ENCODE measurements around the gene HSPA8. TPM values are rescaled to one million over a fixed set of nuclear protein-coding genes. Genes with fewer than 3 reads are reported as not detected.
A peak's percentile ranks its signal among the peaks of the same experiment; 100 is the strongest.

Gene HSPA8
- 2,151 and 3,620 TPM in 2 replicates for total RNA-seq (2016; rRNA removed; fragmentation: Illumina TruSeq; extraction: Trizol)
- total RNA-seq (2016; cell fraction: cytosol; rRNA removed; fragmentation: Illumina TruSeq; extraction: Trizol; ENCODE audit: low read depth) = 366 and 430 TPM in 2 replicates
- total RNA-seq (2016; cell fraction: insoluble cytoplasmic fraction; rRNA removed; fragmentation: Illumina TruSeq; extraction: Trizol) = 2,108 and 3,479 TPM in 2 replicates
- 740 and 955 TPM in 2 replicates for total RNA-seq (2016; cell fraction: membrane; rRNA removed; fragmentation: Illumina TruSeq; extraction: Trizol)
- total RNA-seq (2016; cell fraction: nucleus; rRNA removed; fragmentation: Illumina TruSeq; extraction: Trizol) = 1,052 and 1,130 TPM in 2 replicates
- 861 and 936 TPM in 2 replicates for polyA plus RNA-seq (2011; rRNA removed)
- polyA plus RNA-seq (2011; cell fraction: cytosol; rRNA removed) = 673 and 943 TPM in 2 replicates
- polyA plus RNA-seq (2011; cell fraction: nucleus; rRNA removed) = 372 and 521 TPM in 2 replicates
- polyA plus RNA-seq (2012) = 489 and 1,055 TPM in 2 replicates
- 213 and 256 TPM in 2 replicates for polyA plus RNA-seq (2016; cell fraction: cytosol; fragmentation: Illumina TruSeq; extraction: Trizol; ENCODE audit: low read depth)
- 2,308 and 2,340 TPM in 2 replicates for polyA plus RNA-seq (2016; cell fraction: insoluble cytoplasmic fraction; fragmentation: Illumina TruSeq; extraction: Trizol; ENCODE audit: low read depth)
- polyA plus RNA-seq (2016; cell fraction: membrane; fragmentation: Illumina TruSeq; extraction: Trizol; ENCODE audit: low read depth) = 393 and 523 TPM in 2 replicates
- polyA plus RNA-seq (2016; cell fraction: nucleus; fragmentation: Illumina TruSeq; extraction: Trizol; ENCODE audit: insufficient read depth, low read depth) = 951 and 981 TPM in 2 replicates
- 1,530 and 5,645 TPM in 2 replicates for polyA minus RNA-seq (2011; rRNA and poly(A)+ RNA removed; ENCODE audit: low replicate concordance)
- 512 and 637 TPM in 2 replicates for polyA minus RNA-seq (2011; cell fraction: cytosol; rRNA and poly(A)+ RNA removed)
- polyA minus RNA-seq (2011; cell fraction: nucleus; rRNA and poly(A)+ RNA removed) = 410 and 759 TPM in 2 replicates
- percentile 99 among the genes with signal in this experiment for Bru-seq, nascent RNA
- BruChase-seq, experiment 1, labeled RNA remaining after a 6-hour chase = percentile 100 among the genes with signal in this experiment
- percentile 100 among the genes with signal in this experiment for BruChase-seq, experiment 2, labeled RNA remaining after a 2-hour chase
- long read RNA-seq, experiment 1, transcript HSPA8-222 (6 exons, 1,884 nt) = minor isoform, 11 of 1,677 reads
- long read RNA-seq, experiment 1, transcript HSPA8-224 (9 exons, 2,463 nt) = major isoform, 1,306 of 1,677 reads
- long read RNA-seq, experiment 1, transcript HSPA8-201 (8 exons, 2,186 nt) = minor isoform, 42 of 1,677 reads
- long read RNA-seq, experiment 1, transcript HSPA8-208 (3 exons, 740 nt) = minor isoform, 149 of 1,677 reads
- long read RNA-seq, experiment 1, partial matches to known transcripts = 93 of 1,677 reads
- long read RNA-seq, experiment 1, other reads (novel, unspliced or antisense) = 59 of 1,677 reads
- long read RNA-seq, experiment 2, transcript HSPA8-201 (8 exons, 2,186 nt) = minor isoform, 55 of 1,784 reads
- long read RNA-seq, experiment 2, transcript HSPA8-224 (9 exons, 2,463 nt) = major isoform, 1,119 of 1,784 reads
- long read RNA-seq, experiment 2, transcript HSPA8-222 (6 exons, 1,884 nt) = minor isoform, 33 of 1,784 reads
- long read RNA-seq, experiment 2, transcript HSPA8-208 (3 exons, 740 nt) = minor isoform, 30 of 1,784 reads
- long read RNA-seq, experiment 2, partial matches to known transcripts = 294 of 1,784 reads
- long read RNA-seq, experiment 2, other reads (novel, unspliced or antisense) = 215 of 1,784 reads

GRCh38 chr11:123061403-123062157 lies at the start of gene HSPA8:
Gene HSPA8 (minus strand): TSS chr11:123062136. CDS start chr11:123061324, 812 bp downstream.
- in situ Hi-C loops (cut with HindIII; ENCODE audit: extremely low pct_ligation_motif_present, low pct_unique_long_range_greater_than_20kb) (no loop called here), intact Hi-C loops (cut with micrococcal nuclease; ENCODE audit: unreplicated experiment) (loop anchor here (5.0 kb wide), 1 partner anchor 419 kb away; no protein-coding TSS in a partner anchor)
- Histone ChIP-seq H3K4me3 (replicated peaks in 1 of 3; ENCODE audit: insufficient read depth in 1 of 3, low read depth in 2 of 3, low read length in 3 of 3) (peak within 1 kb of the TSS; percentile 89 to 92 (median 90)), H3K79me2 (ENCODE audit: insufficient read depth, low read length) (peaks cover 55% of the 10 kb centered on the region), H3K36me3 (replicated peaks in 1 of 2; ENCODE audit: control insufficient read depth in 1 of 2, insufficient read depth in 2 of 2, low read length in 2 of 2) (peaks cover 17 to 45% of the 10 kb centered on the region in 2 experiments), H3K27me3 (ENCODE audit: control insufficient read depth in 1 of 2, insufficient read depth in 2 of 2, low read length in 2 of 2) (no peaks in the 10 kb centered on the region; a peak in 1 of 5 replicates), H3K4me1 (ENCODE audit: insufficient read depth, low read length) (peaks cover 50% of the 10 kb centered on the region), H3K4me2 (ENCODE audit: low read depth, low read length) (peak within 1 kb of the TSS; percentile 81), H2AFZ (ENCODE audit: low read length) (peak within 1 kb of the TSS; percentile 0), H3K9me3 (ENCODE audit: low read length) (no peaks in the 10 kb centered on the region), H4K20me1 (ENCODE audit: insufficient read depth, low read length) (peaks cover 49% of the 10 kb centered on the region), H3K27ac (ENCODE audit: extremely low read length, insufficient read depth, low read length) (peak within 1 kb of the TSS; percentile 98), H3K9ac (ENCODE audit: insufficient read depth, low read depth, low read length) (peak within 1 kb of the TSS; percentile 100)
- DNase-seq (ENCODE audit: low spot score) = peak; percentile 46
- 0% methylated on average over 4 of the region's 45 CpGs for WGBS (ENCODE audit: low lambda C conversion rate)
- POLR2A ChIA-PET = interaction anchor here (0.5 to 2.9 kb wide), 13 partner anchors 8 to 1561 kb away, joined by 3 to 38 read pairs (median 3); partner anchors contain the start of gene TBRG1
- no peak for FAIRE-seq
- ATAC-seq = peak; percentile 36
- CTCF ChIA-PET (ENCODE audit: low intra/inter-chr PET ratio, low total read pairs) = no interaction called here
- TSS peak; percentile 46 for BruUV-seq (replicated peaks)
- TF ChIP-seq SNAPC4 (CRISPR knock-in tag; IDR thresholded peaks at IDR 0.05) (no peak), POGK (CRISPR knock-in tag; conservative IDR thresholded peaks at IDR 0.05) (peak; percentile 12; the same call in 1 of the 2 replicates), ZNF138 (CRISPR knock-in tag; IDR thresholded peaks at IDR 0.05; ENCODE audit: low read depth) (peak; percentile 69), MYPOP (CRISPR knock-in tag; IDR thresholded peaks at IDR 0.05) (peak; percentile 81; the same call in 1 of the 2 replicates), ZSCAN22 (CRISPR knock-in tag; IDR thresholded peaks at IDR 0.05) (0 out of 2 replicates have a peak, but pooled peaks have one; percentile 13), KLF6 (CRISPR knock-in tag; IDR thresholded peaks at IDR 0.05) (no peak; the same call in none of the 2 replicates)
